Astrocyte (in vitro differentiated cells and primary cell): Measurements from ENCODE around the gene INPP4B. TPM values are rescaled to one million over a fixed set of nuclear protein-coding genes. Genes with fewer than 3 reads are reported as not detected.

Source experiments
- DNase-seq: peaks from one replicate; pipeline ENCODE4 v3.0.0-alpha.2; 2010; ENCODE audit warnings: low read depth
- FAIRE-seq: peaks from 2 replicates; lab custom pipeline; 2011; peaks lifted over from hg19 to GRCh38; lab: Jason Lieb, UNC
- H2AFZ ChIP-seq: 2 replicates; pipeline ENCODE4 v1.6.0; 2012; ENCODE audit warnings: low read depth, low read length, inconsistent platforms
- H3K27ac ChIP-seq: 2 replicates; pipeline ENCODE4 v1.5.1; 2011; ENCODE audit warnings: low read depth, low read length, inconsistent platforms
- H3K27me3 ChIP-seq: 2 replicates; pipeline ENCODE4 v1.6.0; 2011; ENCODE audit warnings: low read length, inconsistent platforms; ENCODE audit not compliant: insufficient read depth
- H3K36me3 ChIP-seq: 2 replicates; pipeline ENCODE4 v1.5.1; 2011; ENCODE audit warnings: low read length, inconsistent platforms; ENCODE audit not compliant: insufficient read depth
- H3K4me1 ChIP-seq: 2 replicates; pipeline ENCODE4 v1.5.1; 2011; ENCODE audit warnings: low read length, inconsistent platforms; ENCODE audit not compliant: insufficient read depth
- H3K4me2 ChIP-seq: 2 replicates; pipeline ENCODE4 v1.6.0; 2012; ENCODE audit warnings: low read length, inconsistent platforms
- H3K4me3 ChIP-seq: 2 replicates; pipeline ENCODE4 v1.5.1; 2011; ENCODE audit warnings: low read depth, mild to moderate bottlenecking, low read length, inconsistent platforms; ENCODE audit not compliant: insufficient read depth
- H3K79me2 ChIP-seq: 2 replicates; pipeline ENCODE4 v1.6.0; 2012; ENCODE audit warnings: mild to moderate bottlenecking, low read length, inconsistent platforms; ENCODE audit not compliant: insufficient read depth
- H3K9ac ChIP-seq: 2 replicates; pipeline ENCODE4 v1.6.0; 2012; ENCODE audit warnings: mild to moderate bottlenecking, low read length, inconsistent platforms
- H3K9me3 ChIP-seq: 2 replicates; pipeline ENCODE4 v1.5.1; 2012; ENCODE audit warnings: low read depth, mild to moderate bottlenecking, low read length, inconsistent platforms; ENCODE audit not compliant: insufficient read depth
- H4K20me1 ChIP-seq: 2 replicates; pipeline ENCODE4 v1.6.0; 2012; ENCODE audit warnings: low read length, inconsistent platforms; ENCODE audit not compliant: insufficient read depth
- H3K27ac Mint-ChIP-seq: one replicate; pipeline ENCODE4 v1.8.0; 2021; ENCODE audit warnings: mild to moderate bottlenecking, mixed read lengths; ENCODE audit not compliant: unreplicated experiment
- H3K27me3 Mint-ChIP-seq: one replicate; pipeline ENCODE4 v1.8.0; 2021; ENCODE audit warnings: low read depth, mixed read lengths; ENCODE audit not compliant: unreplicated experiment
- H3K36me3 Mint-ChIP-seq: one replicate; pipeline ENCODE4 v1.8.0; 2021; ENCODE audit warnings: low read depth, mixed read lengths; ENCODE audit not compliant: unreplicated experiment
- H3K4me1 Mint-ChIP-seq: one replicate; pipeline ENCODE4 v1.8.0; 2021; ENCODE audit warnings: low read depth, mixed read lengths; ENCODE audit not compliant: unreplicated experiment
- H3K4me3 Mint-ChIP-seq: one replicate; pipeline ENCODE4 v1.8.0; 2021; ENCODE audit warnings: mild to moderate bottlenecking, moderate library complexity, mixed read lengths; ENCODE audit not compliant: unreplicated experiment
- H3K9me3 Mint-ChIP-seq: one replicate; pipeline ENCODE4 v1.8.0; 2021; ENCODE audit warnings: mild to moderate bottlenecking, mixed read lengths; ENCODE audit not compliant: unreplicated experiment
- CTCF ChIP-seq: IDR thresholded peaks from 2 replicates; pipeline ENCODE4 v1.5.1; 2011; ENCODE audit warnings: low read depth, mild to moderate bottlenecking, inconsistent platforms, low read length, moderate library complexity; ENCODE audit not compliant: insufficient read depth
- EZH2 ChIP-seq: IDR thresholded peaks from 2 replicates; pipeline ENCODE4 v1.6.1; 2012; ENCODE audit warnings: mild to moderate bottlenecking, low read length, inconsistent platforms; ENCODE audit not compliant: insufficient read depth
- total RNA-seq: library from RNA; stranded (reverse); gene quantifications from 2 replicates; pipeline ENCODE4 v1.2.1, GENCODE V29; 2021

Gene INPP4B
- total RNA-seq, 1 donor from 2014 or later = 2.8 TPM

GRCh38 chr4:142329313-142329712 lies 516.8 kb downstream of the INPP4B start:
- no peak for FAIRE-seq
- no peak overlapping the region for H3K27ac ChIP-seq
- peaks cover 3% of the 10 kb centered on the region for H3K4me1 Mint-ChIP-seq

GRCh38 chr4:142326181-142326580 lies 519.9 kb downstream of the INPP4B start:
- DNase-seq = no peak
- H3K36me3 Mint-ChIP-seq = peaks cover 2% of the 10 kb centered on the region
- H4K20me1 ChIP-seq = no peaks in the 10 kb centered on the region
- H3K4me1 Mint-ChIP-seq = peaks cover under 1% of the 10 kb centered on the region
- H3K9ac ChIP-seq = no peak overlapping the region
- H3K4me1 ChIP-seq = no peaks in the 10 kb centered on the region
- no peaks in the 10 kb centered on the region for H3K9me3 ChIP-seq
- H3K79me2 ChIP-seq = no peaks in the 10 kb centered on the region
- TF ChIP-seq CTCF (no peak), EZH2 (no peak)
- no peaks in the 10 kb centered on the region for H3K27me3 ChIP-seq
- H3K27ac Mint-ChIP-seq = no peak overlapping the region
- no peak overlapping the region for H3K4me3 ChIP-seq
- no peak overlapping the region for H3K4me2 ChIP-seq
- no peaks in the 10 kb centered on the region for H3K9me3 Mint-ChIP-seq
- H3K4me3 Mint-ChIP-seq = no peak overlapping the region
- H3K27me3 Mint-ChIP-seq = no peaks in the 10 kb centered on the region
- no peak overlapping the region for H3K27ac ChIP-seq
- FAIRE-seq = no peak
- H3K36me3 ChIP-seq = no peaks in the 10 kb centered on the region
- no peak overlapping the region for H2AFZ ChIP-seq

More at GRCh38 chr4:142329313-142329712, 516.8 kb downstream of the INPP4B start:
- H3K4me2 ChIP-seq = no peak overlapping the region
- no peaks in the 10 kb centered on the region for H3K27me3 ChIP-seq
- H3K36me3 ChIP-seq = no peaks in the 10 kb centered on the region
- H3K4me3 ChIP-seq = no peak overlapping the region
- no peak overlapping the region for H2AFZ ChIP-seq
- Mint-ChIP-seq H3K4me3 (no peak overlapping the region), H3K36me3 (no peaks in the 10 kb centered on the region), H3K27me3 (no peaks in the 10 kb centered on the region), H3K27ac (no peak overlapping the region), H3K9me3 (no peaks in the 10 kb centered on the region)
- H3K4me1 ChIP-seq = no peaks in the 10 kb centered on the region
- H3K79me2 ChIP-seq = no peaks in the 10 kb centered on the region
- TF ChIP-seq CTCF (no peak), EZH2 (no peak)
- no peaks in the 10 kb centered on the region for H3K9me3 ChIP-seq
- DNase-seq = no peak
- H4K20me1 ChIP-seq = no peaks in the 10 kb centered on the region
- H3K9ac ChIP-seq = no peak overlapping the region

DNA sequence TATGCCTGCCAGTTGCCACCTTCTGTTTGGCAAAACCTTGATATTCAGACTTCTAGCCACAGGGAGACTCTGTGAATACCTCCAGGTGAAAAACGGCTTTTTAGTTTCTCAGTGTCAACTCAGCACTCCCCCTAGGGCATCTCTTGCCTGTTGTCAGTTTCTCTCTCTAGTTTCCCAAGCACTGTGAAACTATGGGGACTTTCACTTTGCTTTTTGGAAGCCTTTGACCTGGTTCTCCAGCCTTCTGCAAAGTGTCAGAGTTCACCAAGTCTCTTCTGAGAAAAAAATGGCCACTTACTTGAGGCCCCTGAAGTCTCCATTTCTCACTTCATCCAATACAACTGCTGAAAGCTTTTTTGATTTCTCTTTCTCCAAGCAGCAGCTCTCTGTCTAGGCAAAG lies 521.5 kb downstream of the INPP4B start:
- Mint-ChIP-seq H3K27ac (no peak overlapping the region), H3K9me3 (no peaks in the 10 kb centered on the region), H3K36me3 (peaks cover 2% of the 10 kb centered on the region), H3K4me3 (no peak overlapping the region), H3K4me1 (no peaks in the 10 kb centered on the region), H3K27me3 (no peaks in the 10 kb centered on the region)
- Histone ChIP-seq H3K36me3 (no peaks in the 10 kb centered on the region), H3K27me3 (no peaks in the 10 kb centered on the region), H3K27ac (no peak overlapping the region), H3K4me1 (no peaks in the 10 kb centered on the region), H3K79me2 (no peaks in the 10 kb centered on the region), H2AFZ (no peak overlapping the region), H3K9ac (no peak overlapping the region), H3K4me3 (no peak overlapping the region), H3K4me2 (no peak overlapping the region), H3K9me3 (no peaks in the 10 kb centered on the region), H4K20me1 (no peaks in the 10 kb centered on the region)
- DNase-seq = no peak
- FAIRE-seq = no peak
- no peak for TF ChIP-seq EZH2
- no peak for TF ChIP-seq CTCF
